B cell (primary cell): Measurements from ENCODE around the gene PPP1R3C.

Experiments
- EZH2 ChIP-seq: IDR thresholded peaks from 2 replicates; pipeline ENCODE4 v1.6.1; 2012; ENCODE audit warnings: borderline replicate concordance, low read depth, mild to moderate bottlenecking, moderate library complexity, low read length; ENCODE audit not compliant: insufficient read depth, poor library complexity, severe bottlenecking
- TF ChIP-seq, protein P1 (sequence below): fragments of 200-600 bp; IDR thresholded peaks from one replicate; pipeline ENCODE4 v1.8.0; 2022; ENCODE audit warnings: antibody characterized with exemption, mild to moderate bottlenecking

DNA sequence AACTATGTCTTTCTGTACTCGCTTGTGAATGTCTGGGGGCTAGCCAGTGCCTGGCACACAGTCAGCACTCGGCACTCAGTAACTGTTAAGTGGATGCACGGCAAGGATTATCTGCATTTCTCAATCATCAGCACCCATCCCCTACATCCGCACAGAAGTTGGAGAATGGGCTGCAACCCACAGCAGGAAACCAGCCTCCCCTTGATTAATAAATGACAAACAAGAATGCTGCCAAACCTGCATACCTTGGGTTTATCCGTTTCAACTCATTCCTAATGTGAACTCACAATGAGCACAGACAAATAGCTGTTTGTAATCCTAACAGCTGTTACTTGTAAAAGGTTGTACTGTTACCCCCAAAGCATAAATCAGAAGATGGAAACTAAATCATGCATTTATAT, 28.9 kb downstream of the PPP1R3C start:
- TF ChIP-seq, protein P1, sequence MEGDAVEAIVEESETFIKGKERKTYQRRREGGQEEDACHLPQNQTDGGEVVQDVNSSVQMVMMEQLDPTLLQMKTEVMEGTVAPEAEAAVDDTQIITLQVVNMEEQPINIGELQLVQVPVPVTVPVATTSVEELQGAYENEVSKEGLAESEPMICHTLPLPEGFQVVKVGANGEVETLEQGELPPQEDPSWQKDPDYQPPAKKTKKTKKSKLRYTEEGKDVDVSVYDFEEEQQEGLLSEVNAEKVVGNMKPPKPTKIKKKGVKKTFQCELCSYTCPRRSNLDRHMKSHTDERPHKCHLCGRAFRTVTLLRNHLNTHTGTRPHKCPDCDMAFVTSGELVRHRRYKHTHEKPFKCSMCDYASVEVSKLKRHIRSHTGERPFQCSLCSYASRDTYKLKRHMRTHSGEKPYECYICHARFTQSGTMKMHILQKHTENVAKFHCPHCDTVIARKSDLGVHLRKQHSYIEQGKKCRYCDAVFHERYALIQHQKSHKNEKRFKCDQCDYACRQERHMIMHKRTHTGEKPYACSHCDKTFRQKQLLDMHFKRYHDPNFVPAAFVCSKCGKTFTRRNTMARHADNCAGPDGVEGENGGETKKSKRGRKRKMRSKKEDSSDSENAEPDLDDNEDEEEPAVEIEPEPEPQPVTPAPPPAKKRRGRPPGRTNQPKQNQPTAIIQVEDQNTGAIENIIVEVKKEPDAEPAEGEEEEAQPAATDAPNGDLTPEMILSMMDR, result no peak
- TF ChIP-seq EZH2, result no peak
